ENCODE measurements around the gene ELK1.

- TF ChIP-seq CTCF (IDR thresholded peaks at IDR 0.05) = no peak
- no peak for TF ChIP-seq POLR2A (IDR thresholded peaks at IDR 0.05)
These were observed 37.3 kb downstream of the ELK1 start for GRCh38 chrX:47613082-47613481.
